ENCODE results near the gene JPH3. TPM values are rescaled to one million over a fixed set of nuclear protein-coding genes. Genes with fewer than 3 reads are reported as not detected.
"Not testable (repeated sequence)": the region's sequence is repeated elsewhere in the genome, so short reads cannot be mapped to it uniquely, and the experiment has no call there.

Gene JPH3
- total and polyA plus RNA-seq, 10 donors, result 0.03 TPM; not detected in 9

DNA sequence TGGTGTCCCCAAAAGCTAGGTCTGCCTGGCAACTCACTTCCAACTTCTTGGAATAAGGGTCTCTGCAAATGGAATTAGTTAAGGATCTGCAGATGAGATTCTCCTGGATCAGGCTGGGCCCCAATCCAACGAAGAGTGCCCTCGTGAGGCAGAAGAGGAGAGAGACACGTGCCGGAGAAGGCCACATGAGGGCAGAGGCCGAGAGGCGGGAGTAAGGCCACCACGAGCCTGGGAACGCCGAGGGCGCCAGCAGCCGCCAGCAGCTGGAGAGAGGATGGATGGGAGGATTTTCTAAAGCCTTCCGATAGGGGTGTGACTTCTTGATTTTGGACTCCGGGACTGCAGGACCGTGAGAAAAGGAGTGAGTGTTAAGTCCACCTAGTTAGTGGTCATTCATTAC lies 76.3 kb downstream of the JPH3 start:
- no peaks in the 10 kb centered on the region for H3K9me3 ChIP-seq
- DNase-seq, result no peak
- 60 to 70% (median 68%) methylated on average over 12 to 14 of the region's 14 CpGs for WGBS, 5 donors
- intact Hi-C loops (cut with DNase I; ENCODE audit: low total_unique reads), result no loop called here
- H3K27me3 ChIP-seq (replicated peaks in 1 of 7), result peaks cover 0 to 28% (median 0%) of the 10 kb centered on the region in 7 donors
- no peak overlapping the region for H3K4me3 ChIP-seq
- peaks cover 0 to 13% (median 4%) of the 10 kb centered on the region in 6 donors for H3K4me1 ChIP-seq
- no peak overlapping the region for H3K27ac ChIP-seq
- H3K36me3 ChIP-seq, result no peaks in the 10 kb centered on the region
- TF ChIP-seq POLR2AphosphoS5 (IDR thresholded peaks at IDR 0.05) (peak in 1 of 3 donors; percentile 19), POLR2A (IDR thresholded peaks at IDR 0.05) (no peak)

DNA sequence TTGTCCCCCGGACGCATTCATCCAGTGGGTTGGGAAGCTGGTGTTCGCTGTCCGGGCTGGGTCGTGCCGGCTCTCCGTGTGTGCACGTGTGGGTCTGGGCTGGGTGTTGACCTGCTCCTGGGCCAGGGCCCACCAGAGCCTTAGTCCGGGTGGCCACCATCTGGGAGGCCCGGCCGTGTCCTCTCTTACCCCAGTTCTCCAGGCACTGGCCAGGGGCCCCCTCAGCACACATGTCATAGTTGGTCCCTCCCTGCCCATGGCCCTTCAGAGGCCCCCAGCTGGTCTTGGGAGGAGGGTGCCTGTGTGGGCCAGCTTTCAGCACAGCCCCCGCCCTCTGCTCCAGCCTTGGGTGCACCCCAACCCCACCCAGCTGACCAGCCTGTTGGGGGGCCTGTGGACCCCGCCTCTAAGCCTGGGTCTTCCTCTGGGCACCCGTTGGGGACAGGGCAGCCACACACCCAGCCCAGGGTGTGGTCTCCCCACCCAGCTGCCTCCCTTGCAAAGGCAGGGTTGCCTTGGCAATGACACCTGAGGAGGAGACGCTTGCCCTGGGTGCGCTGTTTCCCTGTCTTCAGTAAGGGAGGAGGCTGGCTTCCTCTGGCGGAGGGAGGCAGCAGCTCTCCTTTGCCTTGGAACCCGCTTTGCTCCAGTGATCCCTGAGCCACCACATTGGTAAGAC lies 77.4 kb downstream of the JPH3 start:
- intact Hi-C loops (cut with DNase I; ENCODE audit: low total_unique reads), result no loop called here
- WGBS, 5 donors, result 86 to 93% (median 89%) methylated on average over 14 to 18 of the region's 18 CpGs
- Histone ChIP-seq H3K9me3 (no peaks in the 10 kb centered on the region), H3K4me3 (no peak overlapping the region), H3K4me1 (peaks cover 0 to 13% (median 4%) of the 10 kb centered on the region in 6 donors), H3K27me3 (replicated peaks in 1 of 7) (peaks cover 0 to 39% (median 4%) of the 10 kb centered on the region in 7 donors), H3K36me3 (no peaks in the 10 kb centered on the region), H3K27ac (no peak overlapping the region)
- TF ChIP-seq, protein P1, sequence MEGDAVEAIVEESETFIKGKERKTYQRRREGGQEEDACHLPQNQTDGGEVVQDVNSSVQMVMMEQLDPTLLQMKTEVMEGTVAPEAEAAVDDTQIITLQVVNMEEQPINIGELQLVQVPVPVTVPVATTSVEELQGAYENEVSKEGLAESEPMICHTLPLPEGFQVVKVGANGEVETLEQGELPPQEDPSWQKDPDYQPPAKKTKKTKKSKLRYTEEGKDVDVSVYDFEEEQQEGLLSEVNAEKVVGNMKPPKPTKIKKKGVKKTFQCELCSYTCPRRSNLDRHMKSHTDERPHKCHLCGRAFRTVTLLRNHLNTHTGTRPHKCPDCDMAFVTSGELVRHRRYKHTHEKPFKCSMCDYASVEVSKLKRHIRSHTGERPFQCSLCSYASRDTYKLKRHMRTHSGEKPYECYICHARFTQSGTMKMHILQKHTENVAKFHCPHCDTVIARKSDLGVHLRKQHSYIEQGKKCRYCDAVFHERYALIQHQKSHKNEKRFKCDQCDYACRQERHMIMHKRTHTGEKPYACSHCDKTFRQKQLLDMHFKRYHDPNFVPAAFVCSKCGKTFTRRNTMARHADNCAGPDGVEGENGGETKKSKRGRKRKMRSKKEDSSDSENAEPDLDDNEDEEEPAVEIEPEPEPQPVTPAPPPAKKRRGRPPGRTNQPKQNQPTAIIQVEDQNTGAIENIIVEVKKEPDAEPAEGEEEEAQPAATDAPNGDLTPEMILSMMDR (IDR thresholded peaks at IDR 0.05 in 8 of 11, conservative IDR thresholded peaks at IDR 0.05 in 3 of 11), result no peak
- TF ChIP-seq POLR2A (IDR thresholded peaks at IDR 0.05) (no peak), POLR2AphosphoS5 (IDR thresholded peaks at IDR 0.05) (no peak)
- no peak for DNase-seq

DNA sequence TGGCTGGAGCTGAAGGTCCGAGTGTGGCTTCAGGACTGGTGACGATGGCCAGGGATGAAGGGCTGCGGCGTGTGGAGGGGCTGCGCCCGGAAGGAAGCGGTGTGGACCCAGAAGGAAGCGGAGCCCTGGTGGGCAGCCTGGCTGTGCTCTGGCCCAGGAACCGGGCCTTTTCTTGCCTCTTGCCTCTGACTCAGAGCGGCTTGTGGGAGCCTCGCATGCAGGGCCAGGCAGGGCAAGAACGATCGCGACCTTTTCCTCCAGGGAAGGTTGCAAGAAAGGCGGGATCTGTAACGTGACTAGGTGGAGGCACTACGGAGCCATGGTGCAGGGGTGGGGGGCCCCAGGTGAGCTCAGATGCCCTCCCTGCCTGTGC lies 78.0 kb downstream of the JPH3 start:
- no peak overlapping the region for H3K27ac ChIP-seq
- DNase-seq, result no peak
- H3K27me3 ChIP-seq (replicated peaks in 1 of 7), result peaks cover 0 to 44% (median 4%) of the 10 kb centered on the region in 7 donors
- intact Hi-C loops (cut with DNase I; ENCODE audit: low total_unique reads), result no loop called here
- TF ChIP-seq POLR2AphosphoS5 (IDR thresholded peaks at IDR 0.05), result no peak
- H3K36me3 ChIP-seq, result no peaks in the 10 kb centered on the region
- no peak overlapping the region for H3K4me3 ChIP-seq
- peaks cover 0 to 10% (median 4%) of the 10 kb centered on the region in 6 donors for H3K4me1 ChIP-seq
- 77 to 86% (median 84%) methylated on average over 13 to 17 of the region's 17 CpGs for WGBS, 5 donors
- no peaks in the 10 kb centered on the region for H3K9me3 ChIP-seq

DNA sequence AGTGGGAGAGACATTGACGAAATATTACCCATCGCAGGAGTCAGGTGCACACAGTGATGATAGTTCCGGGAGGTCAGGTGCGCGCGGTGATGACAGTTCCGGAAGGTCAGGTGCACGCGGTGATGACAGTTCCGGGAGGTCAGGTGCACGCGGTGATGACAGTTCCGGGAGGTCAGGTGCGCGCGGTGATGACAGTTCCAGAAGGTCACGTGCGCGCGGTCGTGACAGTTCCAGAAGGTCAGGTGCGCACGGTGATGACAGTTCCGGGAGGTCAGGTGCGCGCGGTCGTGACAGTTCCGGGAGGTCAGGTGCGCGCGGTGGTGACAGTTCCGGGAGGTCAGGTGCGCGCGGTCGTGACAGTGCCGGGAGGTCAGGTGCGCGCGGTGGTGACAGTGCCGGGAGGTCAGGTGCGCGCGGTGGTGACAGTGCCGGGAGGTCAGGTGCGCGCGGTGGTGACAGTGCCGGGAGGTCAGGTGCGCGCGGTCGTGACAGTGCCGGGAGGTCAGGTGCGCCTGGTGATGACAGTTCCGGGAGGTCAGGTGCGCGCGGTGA lies 78.8 kb downstream of the JPH3 start:
- intact Hi-C loops (cut with DNase I; ENCODE audit: low total_unique reads); H3K9me3 ChIP-seq; H3K4me3 ChIP-seq; H3K36me3 ChIP-seq; H3K4me1 ChIP-seq; DNase-seq; H3K27ac ChIP-seq: not testable (repeated sequence)
- H3K27me3 ChIP-seq (replicated peaks in 1 of 7), result peaks cover 0 to 53% (median 4%) of the 10 kb centered on the region in 7 donors
- WGBS, 5 donors, result 94 to 97% (median 95%) methylated on average over 60 of the region's 60 CpGs

DNA sequence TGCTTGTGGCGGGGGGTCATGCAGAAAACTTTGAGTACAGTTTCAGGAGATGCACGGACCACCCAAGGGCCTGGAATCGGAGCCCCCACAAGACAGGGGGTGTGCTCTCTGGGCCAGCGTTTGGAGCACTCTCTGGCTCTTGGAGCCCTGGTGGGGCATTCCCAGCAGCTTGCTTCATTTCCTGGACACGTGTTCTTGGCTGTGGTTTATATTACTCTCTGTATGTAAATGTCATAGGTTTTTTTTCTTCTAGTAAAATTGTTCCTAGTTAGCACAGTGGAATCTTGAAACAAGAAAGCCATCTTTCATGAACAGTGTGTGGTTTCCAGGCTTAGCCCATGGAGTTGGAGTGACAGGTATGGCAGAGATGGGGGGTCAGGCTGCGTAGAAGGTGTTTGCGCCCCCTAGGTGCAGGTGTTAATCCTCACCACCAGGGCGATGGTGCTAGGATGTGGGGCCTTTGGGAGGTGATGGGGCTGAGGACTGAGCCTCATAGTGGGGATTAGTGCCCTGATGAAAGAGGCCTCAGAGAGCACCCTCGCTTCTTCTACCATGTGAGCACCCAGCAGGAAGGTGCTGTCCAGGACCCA lies 79.8 kb downstream of the JPH3 start:
- Histone ChIP-seq H3K27me3 (replicated peaks in 1 of 7) (peaks cover 0 to 62% (median 10%) of the 10 kb centered on the region in 7 donors), H3K4me3 (no peak overlapping the region), H3K4me1 (peaks cover 0 to 9% (median 4%) of the 10 kb centered on the region in 6 donors), H3K27ac (no peak overlapping the region), H3K9me3 (no peaks in the 10 kb centered on the region), H3K36me3 (no peaks in the 10 kb centered on the region)
- TF ChIP-seq, protein P1 (IDR thresholded peaks at IDR 0.05 in 8 of 11, conservative IDR thresholded peaks at IDR 0.05 in 3 of 11), result peak in 1 of 11 experiments; percentile 19
- TF ChIP-seq POLR2A (IDR thresholded peaks at IDR 0.05), result no peak
- no peak for TF ChIP-seq POLR2AphosphoS5 (IDR thresholded peaks at IDR 0.05)
- 40 to 56% (median 44%) methylated on average over 8 to 9 of the region's 9 CpGs for whole genome bisulfite sequencing, 5 donors
- intact Hi-C loops (cut with DNase I; ENCODE audit: low total_unique reads), result no loop called here
- DNase-seq, result no peak
